ENCODE data around the gene BPIFB2. TPM values are rescaled to one million over a fixed set of nuclear protein-coding genes. Genes with fewer than 3 reads are reported as not detected.

The BPIFB2 gene
- total RNA-seq, 3 donors from 2014 or later (not counting 1 experiment from before 2014, with no cell fraction given): not detected

GRCh38 chr20:33038243-33038642 lies 30.7 kb downstream of the BPIFB2 start:
- Histone ChIP-seq H3K27ac (ENCODE audit: low read length) (no peak overlapping the region), H3K9me3 (ENCODE audit: control insufficient read depth, insufficient read depth, low read length) (no peaks in the 10 kb centered on the region), H3K4me3 (ENCODE audit: low read length) (no peak overlapping the region), H3K36me3 (ENCODE audit: control insufficient read depth, insufficient read depth, low read length) (no peaks in the 10 kb centered on the region), H3K4me1 (ENCODE audit: control insufficient read depth, insufficient read depth, low read length) (no peaks in the 10 kb centered on the region), H3K27me3 (ENCODE audit: control insufficient read depth, insufficient read depth, low read length) (no peaks in the 10 kb centered on the region)
- no peaks in the 10 kb centered on the region for H3K9me3 Mint-ChIP-seq
- no peak overlapping the region for H3K27ac Mint-ChIP-seq
- peaks cover 0 to 2% of the 10 kb centered on the region in 2 donors for H3K27me3 Mint-ChIP-seq (ENCODE audit: low read depth in 2 of 2)
- H3K4me1 Mint-ChIP-seq: no peaks in the 10 kb centered on the region
- DNase-seq (no peak), ATAC-seq (no peak)
- TF ChIP-seq, protein P1, sequence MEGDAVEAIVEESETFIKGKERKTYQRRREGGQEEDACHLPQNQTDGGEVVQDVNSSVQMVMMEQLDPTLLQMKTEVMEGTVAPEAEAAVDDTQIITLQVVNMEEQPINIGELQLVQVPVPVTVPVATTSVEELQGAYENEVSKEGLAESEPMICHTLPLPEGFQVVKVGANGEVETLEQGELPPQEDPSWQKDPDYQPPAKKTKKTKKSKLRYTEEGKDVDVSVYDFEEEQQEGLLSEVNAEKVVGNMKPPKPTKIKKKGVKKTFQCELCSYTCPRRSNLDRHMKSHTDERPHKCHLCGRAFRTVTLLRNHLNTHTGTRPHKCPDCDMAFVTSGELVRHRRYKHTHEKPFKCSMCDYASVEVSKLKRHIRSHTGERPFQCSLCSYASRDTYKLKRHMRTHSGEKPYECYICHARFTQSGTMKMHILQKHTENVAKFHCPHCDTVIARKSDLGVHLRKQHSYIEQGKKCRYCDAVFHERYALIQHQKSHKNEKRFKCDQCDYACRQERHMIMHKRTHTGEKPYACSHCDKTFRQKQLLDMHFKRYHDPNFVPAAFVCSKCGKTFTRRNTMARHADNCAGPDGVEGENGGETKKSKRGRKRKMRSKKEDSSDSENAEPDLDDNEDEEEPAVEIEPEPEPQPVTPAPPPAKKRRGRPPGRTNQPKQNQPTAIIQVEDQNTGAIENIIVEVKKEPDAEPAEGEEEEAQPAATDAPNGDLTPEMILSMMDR (IDR thresholded peaks at IDR 0.05): no peak
- H3K4me3 Mint-ChIP-seq: no peak overlapping the region
- intact Hi-C loops (cut with micrococcal nuclease): no loop called here
- WGBS (ENCODE audit: insufficient coverage): 91% methylated on average over 4 of the region's 4 CpGs
- no peaks in the 10 kb centered on the region for H3K36me3 Mint-ChIP-seq

GRCh38 chr20:33042430-33042829 lies 34.9 kb downstream of the BPIFB2 start:
- DNase-seq: no peak
- H3K27ac Mint-ChIP-seq: no peak overlapping the region
- TF ChIP-seq, protein P1 (IDR thresholded peaks at IDR 0.05): no peak
- no peak for ATAC-seq
- no peak overlapping the region for H3K4me3 Mint-ChIP-seq
- Histone ChIP-seq H3K36me3 (ENCODE audit: control insufficient read depth, insufficient read depth, low read length) (no peaks in the 10 kb centered on the region), H3K4me1 (ENCODE audit: control insufficient read depth, insufficient read depth, low read length) (no peaks in the 10 kb centered on the region), H3K4me3 (ENCODE audit: low read length) (no peak overlapping the region), H3K27ac (ENCODE audit: low read length) (no peak overlapping the region), H3K27me3 (ENCODE audit: control insufficient read depth, insufficient read depth, low read length) (no peaks in the 10 kb centered on the region), H3K9me3 (ENCODE audit: control insufficient read depth, insufficient read depth, low read length) (peaks cover 23% of the 10 kb centered on the region)
- H3K4me1 Mint-ChIP-seq: no peaks in the 10 kb centered on the region
- peaks cover 0 to 2% of the 10 kb centered on the region in 2 donors for H3K27me3 Mint-ChIP-seq (ENCODE audit: low read depth in 2 of 2)
- 91% methylated on average over 3 of the region's 3 CpGs for WGBS (ENCODE audit: insufficient coverage)
- H3K9me3 Mint-ChIP-seq: peaks cover 6 to 12% of the 10 kb centered on the region in 2 donors
- intact Hi-C loops (cut with micrococcal nuclease): no loop called here
- H3K36me3 Mint-ChIP-seq: peaks cover 9% of the 10 kb centered on the region

DNA sequence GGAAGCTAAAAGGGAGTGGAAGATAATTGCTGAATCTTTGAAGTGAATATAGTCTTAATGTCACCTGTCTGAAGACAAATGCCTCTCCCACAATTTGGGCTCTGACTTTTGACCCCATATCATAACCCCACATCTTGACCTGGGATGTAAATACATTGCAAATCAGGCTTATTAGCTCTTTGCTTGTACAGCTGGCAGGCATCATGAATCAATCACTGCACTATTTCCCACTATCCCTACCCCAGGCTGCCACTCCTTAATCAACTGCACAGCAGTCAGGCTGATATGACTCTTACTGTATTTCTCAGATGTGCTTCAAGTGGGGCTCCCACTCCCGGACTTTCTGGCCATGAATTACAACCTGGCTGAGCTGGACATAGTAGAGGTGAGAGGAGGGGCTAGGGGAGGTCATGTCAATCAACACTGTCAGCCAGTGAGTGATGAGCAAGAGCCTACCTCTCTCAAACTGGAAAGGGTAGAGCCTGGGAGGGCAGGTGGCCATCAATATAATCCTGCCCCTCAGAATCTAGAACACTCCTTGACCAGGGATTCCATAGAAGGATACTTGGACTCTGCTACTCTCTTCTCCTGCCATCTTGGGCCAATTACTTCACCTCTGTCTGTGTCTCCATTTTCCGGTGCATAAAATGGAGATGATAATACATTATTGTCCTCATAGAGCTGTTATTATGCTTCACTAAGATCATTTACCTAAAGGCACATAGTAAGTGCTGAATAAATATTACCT lies 35.7 kb downstream of the BPIFB2 start:
- no peak for ATAC-seq
- DNase-seq: no peak
- intact Hi-C loops (cut with micrococcal nuclease): no loop called here
- Histone ChIP-seq H3K9me3 (ENCODE audit: control insufficient read depth, insufficient read depth, low read length) (peaks cover 24% of the 10 kb centered on the region), H3K36me3 (ENCODE audit: control insufficient read depth, insufficient read depth, low read length) (no peaks in the 10 kb centered on the region), H3K4me3 (ENCODE audit: low read length) (no peak overlapping the region), H3K4me1 (ENCODE audit: control insufficient read depth, insufficient read depth, low read length) (no peaks in the 10 kb centered on the region), H3K27me3 (ENCODE audit: control insufficient read depth, insufficient read depth, low read length) (no peaks in the 10 kb centered on the region), H3K27ac (ENCODE audit: low read length) (no peak overlapping the region)
- Mint-ChIP-seq H3K4me1 (no peaks in the 10 kb centered on the region), H3K4me3 (no peak overlapping the region), H3K9me3 (peaks cover 6 to 12% of the 10 kb centered on the region in 2 donors), H3K27me3 (ENCODE audit: low read depth in 2 of 2) (peaks cover 0 to 2% of the 10 kb centered on the region in 2 donors), H3K36me3 (peaks cover 9% of the 10 kb centered on the region), H3K27ac (no peak overlapping the region)
- WGBS (ENCODE audit: insufficient coverage): 90% methylated on average over 1 of the region's 2 CpGs
- TF ChIP-seq, protein P1 (IDR thresholded peaks at IDR 0.05): no peak

All from natural killer cell (primary cell).